Stimulated activated CD8-positive, alpha-beta memory T cell treated with anti-CD3 and anti-CD28 coated beads, Interleukin-7, amount 100 ng/mL, for 1 hour (primary cell): ENCODE data around the gene OPTC.

Experiments used
- DNase-seq, 2 donors: peaks; one replicate each; pipeline ENCODE4 v3.0.0-alpha.2; 2020; ENCODE audit warnings: low read depth in 2 of 2

Gene OPTC

GRCh38 chr1:203536575-203536974 is 42.6 kb downstream of the OPTC start:
- no peak for DNase-seq

- DNase-seq = no peak
Measured at GRCh38 chr1:203536980-203537455, 43.1 kb downstream of the OPTC start.

- DNase-seq = no peak
Measured at GRCh38 chr1:203537806-203538464, 44.0 kb downstream of the OPTC start.

- DNase-seq = no peak
Measured at GRCh38 chr1:203538726-203539125, 44.8 kb downstream of the OPTC start.

- DNase-seq = no peak
Measured at GRCh38 chr1:203539831-203540546, 46.0 kb downstream of the OPTC start.

GRCh38 chr1:203544485-203544884 is 50.5 kb downstream of the OPTC start:
- no peak for DNase-seq

- DNase-seq = no peak
Measured at GRCh38 chr1:203544978-203545816, 51.2 kb downstream of the OPTC start.

- no peak for DNase-seq
Measured at GRCh38 chr1:203546274-203546673, 52.3 kb downstream of the OPTC start.

- DNase-seq = no peak
Measured at GRCh38 chr1:203547147-203547546, 53.2 kb downstream of the OPTC start.

- DNase-seq = no peak
Measured at GRCh38 chr1:203547771-203548421, 53.9 kb downstream of the OPTC start.

GRCh38 chr1:203548892-203549291 is 54.9 kb downstream of the OPTC start:
- DNase-seq = no peak

- no peak for DNase-seq
Measured at GRCh38 chr1:203549309-203549708, 55.4 kb downstream of the OPTC start.

GRCh38 chr1:203550846-203551245 is 56.9 kb downstream of the OPTC start:
- DNase-seq = no peak

- no peak for DNase-seq
Measured at GRCh38 chr1:203551550-203551949, 57.6 kb downstream of the OPTC start.

- DNase-seq = no peak
Measured at GRCh38 chr1:203553496-203553895, 59.5 kb downstream of the OPTC start.

- DNase-seq = no peak
Measured at GRCh38 chr1:203554071-203554470, 60.1 kb downstream of the OPTC start.

GRCh38 chr1:203555076-203555475 is 61.1 kb downstream of the OPTC start:
- DNase-seq = no peak

GRCh38 chr1:203555511-203556046 is 61.6 kb downstream of the OPTC start:
- no peak for DNase-seq

GRCh38 chr1:203556047-203556851 is 62.3 kb downstream of the OPTC start:
- no peak for DNase-seq

GRCh38 chr1:203557390-203557789 is 63.4 kb downstream of the OPTC start:
- DNase-seq = no peak
